ENCODE measurements around the gene SRPK2.
"Not testable (repeated sequence)": the region's sequence is repeated elsewhere in the genome, so short reads cannot be mapped to it uniquely, and the experiment has no call there.

SRPK2 gene

GRCh38 chr7:105267244-105267643 lies 121.5 kb downstream of the SRPK2 start:
- DNase-seq (ENCODE audit: low read depth in 2 of 2), result no peak

DNA sequence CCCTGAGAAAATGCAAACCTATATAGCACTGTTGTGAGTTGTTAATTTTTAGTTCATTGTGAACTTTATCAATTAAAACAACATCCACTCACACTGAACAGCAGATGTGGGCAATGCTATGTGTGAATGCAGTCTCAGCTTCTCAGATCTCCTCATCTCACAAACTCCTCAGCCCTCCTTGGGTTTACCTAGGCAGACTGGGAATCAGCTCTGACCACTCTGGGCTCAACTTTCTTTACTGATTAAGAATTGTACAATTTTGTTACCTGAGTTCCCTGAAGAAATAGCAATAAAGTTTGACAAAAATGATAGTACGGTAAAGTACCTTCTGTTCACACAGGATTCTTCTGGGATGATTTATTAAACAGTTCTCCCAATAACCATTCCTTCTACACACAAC lies 124.0 kb downstream of the SRPK2 start:
- DNase-seq (ENCODE audit: low read depth in 2 of 2), result no peak

DNA sequence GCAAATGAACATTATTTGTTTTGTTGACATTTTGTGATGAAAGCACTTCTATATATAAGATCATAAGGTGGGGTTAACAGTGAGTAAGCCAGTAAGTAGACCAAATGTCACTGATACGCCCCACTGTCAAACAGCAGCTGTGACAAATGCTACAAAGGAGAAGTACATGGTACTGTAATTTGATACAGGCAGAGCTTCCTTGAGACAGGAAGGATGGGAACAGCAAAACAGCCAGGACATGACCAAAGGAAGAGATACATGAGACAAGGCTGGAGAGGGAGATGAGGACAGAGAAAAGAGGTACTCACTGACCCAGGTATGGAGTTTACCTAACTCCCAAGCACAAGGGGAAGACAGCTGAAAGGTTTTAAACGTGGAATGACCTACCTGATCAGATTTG lies 127.0 kb downstream of the SRPK2 start:
- DNase-seq (ENCODE audit: low read depth in 2 of 2), result no peak

DNA sequence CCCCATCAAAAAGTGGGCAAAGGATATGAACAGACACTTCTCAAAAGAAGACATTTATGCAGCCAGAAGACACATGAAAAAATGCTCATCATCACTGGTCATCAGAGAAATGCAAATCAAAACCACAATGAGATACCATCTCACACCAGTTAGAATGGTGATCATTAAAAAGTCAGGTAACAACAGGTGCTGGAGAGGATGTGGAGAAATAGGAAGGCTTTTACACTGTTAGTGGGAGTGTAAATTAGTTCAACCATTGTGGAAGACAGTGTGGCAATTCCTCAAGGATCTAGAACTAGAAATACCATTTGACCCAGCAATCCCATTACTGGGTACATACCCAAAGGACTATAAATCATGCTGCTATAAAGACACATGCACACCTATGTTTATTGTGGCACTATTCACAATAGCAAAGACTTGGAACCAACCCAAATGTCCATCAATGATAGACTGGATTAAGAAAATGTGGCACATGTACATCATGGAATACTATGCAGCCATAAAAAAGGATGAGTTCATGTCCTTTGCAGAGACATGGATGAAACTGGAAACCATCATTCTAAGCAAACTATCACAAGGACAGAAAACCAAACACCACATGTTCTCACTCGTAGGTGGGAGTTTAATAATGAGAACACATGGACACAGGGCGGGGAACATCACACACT lies 128.4 kb downstream of the SRPK2 start:
- not testable (repeated sequence) for DNase-seq (ENCODE audit: low read depth in 2 of 2)

DNA sequence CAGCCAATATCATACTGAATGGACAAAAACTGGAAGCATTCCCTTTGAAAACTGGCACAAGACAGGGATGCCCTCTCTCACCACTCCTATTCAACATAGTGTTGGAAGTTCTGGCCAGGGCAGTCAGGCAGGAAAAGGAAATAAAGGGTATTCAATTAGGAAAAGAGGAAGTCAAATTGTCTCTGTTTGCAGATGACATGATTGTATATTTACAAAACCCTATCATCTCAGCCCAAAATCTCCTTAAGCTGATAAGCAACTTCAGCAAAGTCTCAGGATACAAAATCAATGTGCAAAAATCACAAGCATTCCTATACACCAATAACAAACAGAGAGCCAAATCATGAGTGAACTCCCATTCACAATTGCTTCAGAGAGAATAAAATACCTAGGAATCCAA lies 129.8 kb downstream of the SRPK2 start:
- not testable (repeated sequence) for DNase-seq (ENCODE audit: low read depth in 2 of 2)

- DNase-seq (ENCODE audit: low read depth in 2 of 2), result no peak
These were observed 131.4 kb downstream of the SRPK2 start for GRCh38 chr7:105257338-105257737.

- DNase-seq (ENCODE audit: low read depth in 2 of 2), result no peak
These were observed 131.9 kb downstream of the SRPK2 start for GRCh38 chr7:105256761-105257231.

DNA sequence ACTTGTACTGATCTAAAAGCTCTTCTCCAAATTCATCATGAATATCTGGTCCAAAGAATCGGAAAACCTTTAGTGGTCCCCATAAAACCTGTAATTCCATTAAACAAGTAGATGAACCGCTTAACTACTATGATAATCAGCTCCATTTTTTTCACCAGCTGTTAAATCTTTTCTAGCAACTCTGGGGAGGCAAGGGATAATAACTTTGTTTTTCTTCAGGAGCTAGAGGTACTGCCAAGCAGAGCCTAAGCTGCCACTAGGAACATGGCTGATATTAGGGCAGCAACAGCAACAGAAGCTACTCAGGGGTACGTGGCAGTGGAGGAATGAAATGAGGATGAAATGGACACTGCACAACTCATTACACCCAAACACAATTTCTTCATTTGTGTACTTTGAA lies 138.0 kb downstream of the SRPK2 start:
- DNase-seq (ENCODE audit: low read depth in 2 of 2), result no peak

- no peak for DNase-seq (ENCODE audit: low read depth in 2 of 2)
These were observed 138.5 kb downstream of the SRPK2 start for GRCh38 chr7:105250239-105250638.

GRCh38 chr7:105249216-105249615 lies 139.5 kb downstream of the SRPK2 start:
- DNase-seq (ENCODE audit: low read depth in 2 of 2), result no peak

GRCh38 chr7:105246679-105247078 lies 142.0 kb downstream of the SRPK2 start:
- DNase-seq (ENCODE audit: low read depth in 2 of 2), result no peak

DNA sequence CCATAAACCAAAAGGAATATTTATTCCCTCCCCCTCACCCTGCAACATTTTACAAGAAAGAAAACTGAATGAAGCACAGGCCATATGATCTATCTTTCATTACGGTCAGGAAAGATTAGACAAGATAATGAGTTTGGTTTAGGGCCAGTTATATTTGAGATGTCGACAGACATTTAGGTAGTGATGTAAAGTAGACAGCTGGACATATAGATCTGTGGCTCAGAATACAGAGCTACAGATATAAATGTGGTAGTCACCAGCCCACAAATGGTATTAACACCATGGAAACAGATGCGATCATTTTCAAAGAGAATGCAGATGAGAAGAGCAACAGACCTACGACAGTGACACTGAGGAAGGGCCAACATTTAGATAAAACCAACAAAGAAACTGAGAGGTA lies 142.5 kb downstream of the SRPK2 start:
- DNase-seq (ENCODE audit: low read depth in 2 of 2), result no peak

DNA sequence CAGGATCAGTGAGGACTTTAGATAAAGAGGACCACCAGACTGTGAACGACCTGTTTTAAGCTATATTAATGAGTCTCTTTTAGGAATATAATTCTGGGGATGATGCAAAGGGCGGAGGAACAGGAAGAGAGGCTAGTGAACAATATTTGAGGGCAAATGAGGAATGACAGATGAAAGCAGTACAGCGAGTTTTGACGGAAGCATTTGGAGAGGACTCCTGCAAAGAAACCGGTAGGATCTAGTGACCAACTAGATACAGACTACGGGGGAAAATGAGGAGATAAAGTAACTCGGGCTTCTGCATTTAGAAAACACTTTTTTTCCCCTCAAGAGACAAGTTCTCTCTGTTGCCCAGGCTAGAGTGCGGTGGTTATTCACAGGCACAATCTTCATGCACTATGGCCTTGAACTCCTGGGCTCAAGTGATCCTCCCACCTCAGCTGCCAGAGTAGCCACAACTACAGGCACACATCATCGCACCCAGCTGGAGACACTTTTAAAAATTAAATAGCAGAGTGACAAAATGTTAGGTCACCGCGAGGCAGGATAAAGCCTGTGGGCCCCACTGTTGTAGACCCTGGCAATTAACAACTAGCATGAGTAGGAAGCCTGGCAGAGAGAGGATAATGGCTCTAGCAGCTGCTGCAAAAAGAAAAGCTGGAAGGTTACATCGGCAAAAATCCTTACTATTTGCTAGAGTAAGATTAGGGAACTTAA lies 143.2 kb downstream of the SRPK2 start:
- DNase-seq (ENCODE audit: low read depth in 2 of 2), result no peak

GRCh38 chr7:105244594-105244993 lies 144.1 kb downstream of the SRPK2 start:
- no peak for DNase-seq (ENCODE audit: low read depth in 2 of 2)

- DNase-seq (ENCODE audit: low read depth in 2 of 2), result no peak
These were observed 147.5 kb downstream of the SRPK2 start for GRCh38 chr7:105241198-105241597.

DNA sequence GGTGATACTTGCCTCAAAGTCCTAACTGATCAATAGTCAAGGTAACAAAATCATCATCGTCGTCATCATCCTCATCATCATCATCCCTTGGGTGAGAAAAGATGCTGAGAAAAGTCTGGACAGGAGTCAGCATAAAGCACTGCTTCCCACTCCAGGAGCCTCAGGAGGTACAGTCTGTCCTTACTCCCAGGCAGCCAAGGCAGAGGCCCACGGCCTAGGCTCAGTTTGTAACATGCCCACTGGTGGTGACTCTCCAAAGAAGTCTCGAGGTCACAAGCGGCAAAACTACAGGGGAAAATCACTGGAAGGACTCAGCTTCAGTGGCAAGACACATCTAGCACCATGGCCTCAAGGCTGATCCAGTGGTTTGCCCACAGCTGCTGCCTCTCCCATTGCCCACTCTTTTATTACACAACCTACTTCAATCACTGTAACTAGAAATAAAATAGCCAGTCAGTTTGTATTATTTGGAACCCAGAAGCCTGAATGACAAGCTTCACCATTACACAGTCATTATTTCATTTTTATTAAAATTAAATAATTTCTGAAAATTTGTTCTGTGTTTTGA lies 150.4 kb downstream of the SRPK2 start:
- no peak for DNase-seq (ENCODE audit: low read depth in 2 of 2)

GRCh38 chr7:105234886-105235285 lies 153.8 kb downstream of the SRPK2 start:
- DNase-seq (ENCODE audit: low read depth in 2 of 2), result no peak

DNA sequence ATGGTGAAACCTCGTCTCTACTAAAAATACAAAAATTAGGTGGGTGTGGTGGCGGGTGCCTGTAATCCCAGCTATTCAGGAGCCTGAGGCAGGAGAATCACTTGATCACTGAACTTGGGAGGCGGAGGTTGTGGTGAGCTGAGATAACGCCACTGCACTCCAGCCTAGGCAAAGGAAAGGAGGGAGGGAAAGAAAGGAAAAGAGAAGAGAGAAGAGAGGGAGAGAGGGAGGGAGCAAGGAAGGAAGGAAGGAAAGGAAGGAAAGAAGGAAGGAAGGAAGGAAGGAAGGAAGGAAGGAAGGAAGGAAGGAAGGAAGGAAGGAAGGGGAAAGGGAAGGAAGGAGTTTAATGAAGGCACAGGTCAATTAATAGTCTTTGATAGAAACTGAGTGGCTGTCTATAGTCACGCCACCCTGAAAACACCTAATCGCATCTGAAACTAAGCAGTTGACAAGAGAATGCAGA lies 155.9 kb downstream of the SRPK2 start:
- DNase-seq (ENCODE audit: low read depth in 2 of 2), result not testable (repeated sequence)

DNA sequence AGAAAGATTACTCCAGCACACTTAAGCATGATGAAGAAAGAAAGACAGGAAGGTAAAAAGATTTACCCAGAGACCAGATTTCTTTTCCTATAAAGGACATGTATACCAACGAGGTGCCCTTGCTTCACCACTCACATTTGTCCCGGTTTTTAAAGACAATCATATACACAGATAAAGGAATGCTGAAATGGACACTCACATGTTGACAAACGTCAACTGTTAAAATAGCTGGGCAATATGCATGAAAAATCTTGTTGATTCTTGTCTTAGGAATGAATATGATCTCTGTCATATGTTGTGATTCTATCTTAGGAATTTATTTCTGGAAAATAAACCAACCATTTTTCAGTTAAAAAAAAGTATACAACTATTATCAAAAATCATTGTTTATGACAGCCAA lies 158.2 kb downstream of the SRPK2 start:
- no peak for DNase-seq (ENCODE audit: low read depth in 2 of 2)

- DNase-seq (ENCODE audit: low read depth in 2 of 2), result no peak
These were observed 159.1 kb downstream of the SRPK2 start for GRCh38 chr7:105229641-105230040.

- DNase-seq (ENCODE audit: low read depth in 2 of 2), result no peak
These were observed 160.2 kb downstream of the SRPK2 start for GRCh38 chr7:105228555-105228954.

- DNase-seq (ENCODE audit: low read depth in 2 of 2), result no peak
These were observed 161.3 kb downstream of the SRPK2 start for GRCh38 chr7:105227391-105227790.

Measured in stimulated activated CD4-positive, alpha-beta T cell treated with anti-CD3 and anti-CD28 coated beads, Interleukin-15, amount 100 ng/mL, for 48 hours (primary cell).